A673 (cell line): ENCODE measurements around the gene DCAF7.

Experiments used
- EZH2 ChIP-seq: fragments of 200-600 bp; sonication (generic); IDR thresholded peaks from 2 replicates; pipeline ENCODE4 v1.6.1; 2017; ENCODE audit warnings: borderline replicate concordance, low read depth, mild to moderate bottlenecking, mixed read lengths, antibody characterized with exemption, low read length; ENCODE audit not compliant: poor library complexity, severe bottlenecking
- TF ChIP-seq, protein P1 (sequence below): fragments of 300-800, 200-600 bp; sonication (generic); conservative IDR thresholded peaks from 2 replicates; pipeline ENCODE4 v1.5.1; 2017; ENCODE audit warnings: low read depth, mild to moderate bottlenecking, antibody characterized with exemption, low read length, moderate library complexity, mixed read lengths

DNA sequence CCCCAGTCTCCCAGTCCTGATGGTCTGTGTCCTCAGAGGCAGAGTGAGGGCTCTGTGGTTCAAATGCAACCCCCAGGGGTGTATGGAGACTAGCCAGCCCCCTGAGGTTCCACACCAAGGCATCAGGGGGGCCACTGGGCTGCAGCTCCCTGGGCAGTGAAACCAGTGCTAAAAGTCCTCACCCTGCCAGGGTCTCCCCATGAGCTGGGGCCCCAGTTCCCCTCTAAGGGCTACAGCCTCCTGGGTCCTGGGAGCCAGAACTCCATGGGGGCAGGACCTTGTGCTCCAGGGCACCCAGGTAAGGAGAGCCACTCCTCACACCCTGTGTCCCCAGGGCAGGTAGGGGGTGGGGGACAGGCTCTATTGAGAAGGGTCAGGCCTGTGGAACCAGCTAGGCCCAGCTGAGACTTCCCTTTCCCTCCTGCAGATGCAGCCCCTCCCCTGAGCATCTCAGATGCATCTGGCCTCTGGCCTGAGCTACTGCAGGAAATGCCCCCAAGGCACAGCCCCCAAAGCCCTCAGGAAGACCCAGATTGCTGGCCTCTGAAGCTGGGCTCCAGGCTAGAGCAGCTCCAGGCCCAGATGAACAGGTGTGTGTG lies 6.4 kb upstream of the DCAF7 start:
- TF ChIP-seq, protein P1, sequence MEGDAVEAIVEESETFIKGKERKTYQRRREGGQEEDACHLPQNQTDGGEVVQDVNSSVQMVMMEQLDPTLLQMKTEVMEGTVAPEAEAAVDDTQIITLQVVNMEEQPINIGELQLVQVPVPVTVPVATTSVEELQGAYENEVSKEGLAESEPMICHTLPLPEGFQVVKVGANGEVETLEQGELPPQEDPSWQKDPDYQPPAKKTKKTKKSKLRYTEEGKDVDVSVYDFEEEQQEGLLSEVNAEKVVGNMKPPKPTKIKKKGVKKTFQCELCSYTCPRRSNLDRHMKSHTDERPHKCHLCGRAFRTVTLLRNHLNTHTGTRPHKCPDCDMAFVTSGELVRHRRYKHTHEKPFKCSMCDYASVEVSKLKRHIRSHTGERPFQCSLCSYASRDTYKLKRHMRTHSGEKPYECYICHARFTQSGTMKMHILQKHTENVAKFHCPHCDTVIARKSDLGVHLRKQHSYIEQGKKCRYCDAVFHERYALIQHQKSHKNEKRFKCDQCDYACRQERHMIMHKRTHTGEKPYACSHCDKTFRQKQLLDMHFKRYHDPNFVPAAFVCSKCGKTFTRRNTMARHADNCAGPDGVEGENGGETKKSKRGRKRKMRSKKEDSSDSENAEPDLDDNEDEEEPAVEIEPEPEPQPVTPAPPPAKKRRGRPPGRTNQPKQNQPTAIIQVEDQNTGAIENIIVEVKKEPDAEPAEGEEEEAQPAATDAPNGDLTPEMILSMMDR, result no peak
- no peak for TF ChIP-seq EZH2
